ENCODE measurements around the gene B4GALT2.

Gene B4GALT2

GRCh38 chr1:43946236-43947060 lies 32.6 kb upstream of the B4GALT2 start, which contains the start of gene IPO13:
Gene IPO13 (plus strand): TSS chr1:43946950. CDS start chr1:43947601, 651 bp downstream.
- DNase-seq, result peak; percentile 77 to 92 (median 86)

- DNase-seq, result no peak
Observed at GRCh38 chr1:43947061-43947873, 31.7 kb upstream of the B4GALT2 start.

GRCh38 chr1:43947874-43948437 lies 31.1 kb upstream of the B4GALT2 start:
- no peak for DNase-seq

GRCh38 chr1:43949678-43950077 lies 29.3 kb upstream of the B4GALT2 start:
- DNase-seq, result no peak

- no peak for DNase-seq
Observed at GRCh38 chr1:43951021-43951985, 27.7 kb upstream of the B4GALT2 start.

GRCh38 chr1:43952731-43953346 lies 26.2 kb upstream of the B4GALT2 start:
- DNase-seq, result no peak

- DNase-seq, result no peak
Observed at GRCh38 chr1:43953361-43953760, 25.6 kb upstream of the B4GALT2 start.

- DNase-seq, result no peak
Observed at GRCh38 chr1:43954036-43954435, 25.0 kb upstream of the B4GALT2 start.

- DNase-seq, result no peak
Observed at GRCh38 chr1:43956234-43956633, 22.8 kb upstream of the B4GALT2 start.

- no peak for DNase-seq
Observed at GRCh38 chr1:43957407-43958040, 21.5 kb upstream of the B4GALT2 start.

GRCh38 chr1:43958351-43959255 lies 20.4 kb upstream of the B4GALT2 start:
- DNase-seq, result no peak

GRCh38 chr1:43960798-43961197 lies 18.2 kb upstream of the B4GALT2 start:
- no peak for DNase-seq

GRCh38 chr1:43961692-43962091 lies 17.3 kb upstream of the B4GALT2 start:
- no peak for DNase-seq

GRCh38 chr1:43962324-43962723 lies 16.7 kb upstream of the B4GALT2 start:
- no peak for DNase-seq

GRCh38 chr1:43963006-43963405 lies 16.0 kb upstream of the B4GALT2 start:
- DNase-seq, result no peak

GRCh38 chr1:43963890-43964289 lies 15.1 kb upstream of the B4GALT2 start:
- no peak for DNase-seq

GRCh38 chr1:43965316-43965715 lies 13.7 kb upstream of the B4GALT2 start:
- DNase-seq, result no peak

- no peak for DNase-seq
Observed at GRCh38 chr1:43968348-43968948, 10.6 kb upstream of the B4GALT2 start.

- DNase-seq, result no peak
Observed at GRCh38 chr1:43969416-43969745, 9.6 kb upstream of the B4GALT2 start.

Measured in activated naive CD4-positive, alpha-beta T cell (primary cell).